Muscle layer of colon (tissue), 2 donors: ENCODE data around the gene SLC25A38.

Experiments used
- H3K27ac ChIP-seq: one replicate; pipeline ENCODE4 v1.7.0; 2013; ENCODE audit warnings: low read depth, mild to moderate bottlenecking, low read length, moderate library complexity
- H3K27me3 ChIP-seq, 2 donors: one replicate each; pipeline ENCODE4 v1.7.0; 2013; ENCODE audit warnings: low read length in 2 of 2, mild to moderate bottlenecking in 2 of 2; ENCODE audit not compliant: insufficient read depth in 2 of 2, control insufficient read depth in 1 of 2
- H3K36me3 ChIP-seq: one replicate; pipeline ENCODE4 v1.7.0; 2013; ENCODE audit warnings: mild to moderate bottlenecking, low read length; ENCODE audit not compliant: insufficient read depth
- H3K4me1 ChIP-seq: one replicate; pipeline ENCODE4 v1.7.0; 2013; ENCODE audit warnings: mild to moderate bottlenecking, low read length; ENCODE audit not compliant: insufficient read depth
- H3K4me3 ChIP-seq, 2 donors: one replicate each; pipeline ENCODE4 v1.7.0; 2013; ENCODE audit warnings: low read length in 2 of 2, low read depth in 1 of 2, mild to moderate bottlenecking in 1 of 2, moderate library complexity in 1 of 2
- H3K9ac ChIP-seq: one replicate; pipeline ENCODE4 v1.7.0; 2013; ENCODE audit warnings: low read length
- H3K9me3 ChIP-seq: one replicate; pipeline ENCODE4 v1.7.0; 2013; ENCODE audit warnings: mild to moderate bottlenecking, low read length
- donor health status: abdominal sarcoma.
- donor health status: Adenocarcinoma of cecum.

SLC25A38 gene

GRCh38 chr3:39426312-39426711, 43.1 kb downstream of the SLC25A38 start:
- peaks cover 0 to 4% of the 10 kb centered on the region in 2 donors for H3K27me3 ChIP-seq
- no peak overlapping the region for H3K4me3 ChIP-seq
- no peaks in the 10 kb centered on the region for H3K4me1 ChIP-seq
- H3K9ac ChIP-seq, result no peak overlapping the region
- H3K9me3 ChIP-seq, result no peaks in the 10 kb centered on the region
- H3K36me3 ChIP-seq, result no peaks in the 10 kb centered on the region
- no peak overlapping the region for H3K27ac ChIP-seq

GRCh38 chr3:39427506-39427905, 44.3 kb downstream of the SLC25A38 start:
- Histone ChIP-seq H3K4me3 (no peak overlapping the region), H3K9ac (no peak overlapping the region), H3K9me3 (no peaks in the 10 kb centered on the region), H3K27ac (no peak overlapping the region), H3K27me3 (peaks cover 0 to 4% of the 10 kb centered on the region in 2 donors), H3K36me3 (no peaks in the 10 kb centered on the region), H3K4me1 (no peaks in the 10 kb centered on the region)

GRCh38 chr3:39428745-39429201, 45.6 kb downstream of the SLC25A38 start:
- Histone ChIP-seq H3K4me3 (no peak overlapping the region), H3K27ac (no peak overlapping the region), H3K9me3 (no peaks in the 10 kb centered on the region), H3K4me1 (no peaks in the 10 kb centered on the region), H3K27me3 (peaks cover 0 to 4% of the 10 kb centered on the region in 2 donors), H3K36me3 (no peaks in the 10 kb centered on the region), H3K9ac (no peak overlapping the region)

GRCh38 chr3:39429466-39429865, 46.3 kb downstream of the SLC25A38 start:
- no peaks in the 10 kb centered on the region for H3K9me3 ChIP-seq
- no peak overlapping the region for H3K27ac ChIP-seq
- H3K4me3 ChIP-seq, result no peak overlapping the region
- no peaks in the 10 kb centered on the region for H3K4me1 ChIP-seq
- H3K9ac ChIP-seq, result no peak overlapping the region
- no peaks in the 10 kb centered on the region for H3K36me3 ChIP-seq
- H3K27me3 ChIP-seq, result peaks cover 0 to 4% of the 10 kb centered on the region in 2 donors

- H3K9ac ChIP-seq, result no peak overlapping the region
- no peaks in the 10 kb centered on the region for H3K9me3 ChIP-seq
- no peaks in the 10 kb centered on the region for H3K4me1 ChIP-seq
- no peak overlapping the region for H3K27ac ChIP-seq
- H3K27me3 ChIP-seq, result peaks cover 0 to 4% of the 10 kb centered on the region in 2 donors
- no peaks in the 10 kb centered on the region for H3K36me3 ChIP-seq
- H3K4me3 ChIP-seq, result no peak overlapping the region
Observed at GRCh38 chr3:39432342-39432741, 49.2 kb downstream of the SLC25A38 start.

- no peak overlapping the region for H3K27ac ChIP-seq
- H3K4me1 ChIP-seq, result no peaks in the 10 kb centered on the region
- H3K9me3 ChIP-seq, result no peaks in the 10 kb centered on the region
- no peak overlapping the region for H3K4me3 ChIP-seq
- H3K27me3 ChIP-seq, result peaks cover 0 to 4% of the 10 kb centered on the region in 2 donors
- H3K36me3 ChIP-seq, result no peaks in the 10 kb centered on the region
- no peak overlapping the region for H3K9ac ChIP-seq
Observed at GRCh38 chr3:39433642-39434041, 50.5 kb downstream of the SLC25A38 start.

GRCh38 chr3:39434574-39434973, 51.4 kb downstream of the SLC25A38 start:
- Histone ChIP-seq H3K9ac (no peak overlapping the region), H3K4me1 (no peaks in the 10 kb centered on the region), H3K4me3 (no peak overlapping the region), H3K27ac (no peak overlapping the region), H3K9me3 (no peaks in the 10 kb centered on the region), H3K36me3 (no peaks in the 10 kb centered on the region), H3K27me3 (peaks cover 0 to 4% of the 10 kb centered on the region in 2 donors)

GRCh38 chr3:39435006-39435748, 52.0 kb downstream of the SLC25A38 start:
- no peak overlapping the region for H3K9ac ChIP-seq
- no peak overlapping the region for H3K4me3 ChIP-seq
- H3K27ac ChIP-seq, result no peak overlapping the region
- no peaks in the 10 kb centered on the region for H3K4me1 ChIP-seq
- no peaks in the 10 kb centered on the region for H3K36me3 ChIP-seq
- no peaks in the 10 kb centered on the region for H3K27me3 ChIP-seq
- H3K9me3 ChIP-seq, result no peaks in the 10 kb centered on the region

- Histone ChIP-seq H3K27me3 (no peaks in the 10 kb centered on the region), H3K27ac (no peak overlapping the region), H3K9me3 (no peaks in the 10 kb centered on the region), H3K36me3 (no peaks in the 10 kb centered on the region), H3K4me3 (no peak overlapping the region), H3K9ac (no peak overlapping the region), H3K4me1 (no peaks in the 10 kb centered on the region)
Observed at GRCh38 chr3:39438880-39439279, 55.7 kb downstream of the SLC25A38 start.

GRCh38 chr3:39440316-39440715, 57.1 kb downstream of the SLC25A38 start:
- no peak overlapping the region for H3K27ac ChIP-seq
- no peaks in the 10 kb centered on the region for H3K4me1 ChIP-seq
- no peak overlapping the region for H3K9ac ChIP-seq
- H3K27me3 ChIP-seq, result no peaks in the 10 kb centered on the region
- H3K36me3 ChIP-seq, result no peaks in the 10 kb centered on the region
- no peaks in the 10 kb centered on the region for H3K9me3 ChIP-seq
- no peak overlapping the region for H3K4me3 ChIP-seq

- no peak overlapping the region for H3K4me3 ChIP-seq
- no peaks in the 10 kb centered on the region for H3K27me3 ChIP-seq
- H3K9me3 ChIP-seq, result no peaks in the 10 kb centered on the region
- no peaks in the 10 kb centered on the region for H3K36me3 ChIP-seq
- H3K27ac ChIP-seq, result no peak overlapping the region
- no peaks in the 10 kb centered on the region for H3K4me1 ChIP-seq
- H3K9ac ChIP-seq, result no peak overlapping the region
Observed at GRCh38 chr3:39443530-39443929, 60.4 kb downstream of the SLC25A38 start.

- H3K4me1 ChIP-seq, result no peaks in the 10 kb centered on the region
- H3K27ac ChIP-seq, result no peak overlapping the region
- no peaks in the 10 kb centered on the region for H3K9me3 ChIP-seq
- H3K9ac ChIP-seq, result no peak overlapping the region
- H3K36me3 ChIP-seq, result no peaks in the 10 kb centered on the region
- no peaks in the 10 kb centered on the region for H3K27me3 ChIP-seq
- H3K4me3 ChIP-seq, result no peak overlapping the region
Observed at GRCh38 chr3:39445927-39446326, 62.8 kb downstream of the SLC25A38 start.
